Stromal cell of bone marrow (primary cell): ENCODE measurements around the gene CMTM7.
"Not testable (repeated sequence)": the region's sequence is repeated elsewhere in the genome, so short reads cannot be mapped to it uniquely, and the experiment has no call there.

ENCODE experiments used
- DNase-seq: peaks from one replicate; pipeline ENCODE4 v3.0.0-alpha.2; 2012; ENCODE audit warnings: low read depth

The CMTM7 gene

GRCh38 chr3:32460817-32461496 is 69.3 kb downstream of the CMTM7 start:
- DNase-seq = not testable (repeated sequence)

GRCh38 chr3:32462191-32462986 is 70.7 kb downstream of the CMTM7 start:
- not testable (repeated sequence) for DNase-seq

- DNase-seq = not testable (repeated sequence)
Measured at GRCh38 chr3:32463415-32463814, 71.8 kb downstream of the CMTM7 start.

GRCh38 chr3:32464726-32465125 is 73.1 kb downstream of the CMTM7 start:
- DNase-seq = not testable (repeated sequence)

GRCh38 chr3:32466808-32467207 is 75.2 kb downstream of the CMTM7 start:
- DNase-seq = not testable (repeated sequence)

GRCh38 chr3:32467333-32468070 is 75.8 kb downstream of the CMTM7 start:
- no peak for DNase-seq

GRCh38 chr3:32469151-32469874 is 77.7 kb downstream of the CMTM7 start:
- DNase-seq = peak; percentile 98

GRCh38 chr3:32470362-32470761 is 78.7 kb downstream of the CMTM7 start:
- DNase-seq = no peak

- no peak for DNase-seq
Measured at GRCh38 chr3:32471246-32471645, 79.6 kb downstream of the CMTM7 start.

- DNase-seq = not testable (repeated sequence)
Measured at GRCh38 chr3:32472151-32472550, 80.5 kb downstream of the CMTM7 start.

GRCh38 chr3:32474201-32474600 is 82.5 kb downstream of the CMTM7 start:
- no peak for DNase-seq

- no peak for DNase-seq
Measured at GRCh38 chr3:32480604-32481003, 89.0 kb downstream of the CMTM7 start.

- no peak for DNase-seq
Measured at GRCh38 chr3:32481791-32482631, 90.4 kb downstream of the CMTM7 start.

GRCh38 chr3:32482693-32483092 is 91.0 kb downstream of the CMTM7 start:
- DNase-seq = no peak

- no peak for DNase-seq
Measured at GRCh38 chr3:32483772-32484171, 92.1 kb downstream of the CMTM7 start.

- no peak for DNase-seq
Measured at GRCh38 chr3:32484436-32484835, 92.8 kb downstream of the CMTM7 start.

GRCh38 chr3:32487781-32488473 is 96.3 kb downstream of the CMTM7 start:
- no peak for DNase-seq

- no peak for DNase-seq
Measured at GRCh38 chr3:32488474-32489008, 96.9 kb downstream of the CMTM7 start.

- no peak for DNase-seq
Measured at GRCh38 chr3:32492684-32493436, 101.2 kb downstream of the CMTM7 start.
